Adrenal gland (tissue), 5 donors: ENCODE data around the gene GALNT12.

Source experiments
- CTCF ChIP-seq, 6 experiments: fragments of 450-650 bp in 4 of 6; fragments of 200-600 bp in 2 of 6; sonication (generic) in 1 of 6; IDR thresholded peaks; 1 replicate in 5 of 6; 2 replicates in 1 of 6; pipeline versions ENCODE4 v1.5.1 to v1.8.0; 2016 to 2021; ENCODE audit warnings: antibody characterized with exemption in 6 of 6, mild to moderate bottlenecking in 2 of 6, moderate library complexity in 1 of 6
- POLR2A ChIP-seq, 2 donors: fragments of 450-650 bp; IDR thresholded peaks; one replicate each; pipeline ENCODE4 v1.6.1; 2017; ENCODE audit warnings: antibody characterized with exemption in 2 of 2, mild to moderate bottlenecking in 2 of 2, moderate library complexity in 1 of 2
- donor health status: DM: no; HTN: no; CAD: no.

- no peak for TF ChIP-seq CTCF (IDR thresholded peaks at IDR 0.05)
- TF ChIP-seq POLR2A (IDR thresholded peaks at IDR 0.05) = no peak
These were observed 43.3 kb upstream of the GALNT12 start for GRCh38 chr9:98763986-98764745.
